NCI-H748 (cell line): ENCODE results near the gene GHRHR.

Experiments
- DNase-seq: peaks from one replicate; lab custom pipeline; 2025; ENCODE audit not compliant: unreplicated experiment; lab: John Stamatoyannopoulos, UW

Gene GHRHR

DNA sequence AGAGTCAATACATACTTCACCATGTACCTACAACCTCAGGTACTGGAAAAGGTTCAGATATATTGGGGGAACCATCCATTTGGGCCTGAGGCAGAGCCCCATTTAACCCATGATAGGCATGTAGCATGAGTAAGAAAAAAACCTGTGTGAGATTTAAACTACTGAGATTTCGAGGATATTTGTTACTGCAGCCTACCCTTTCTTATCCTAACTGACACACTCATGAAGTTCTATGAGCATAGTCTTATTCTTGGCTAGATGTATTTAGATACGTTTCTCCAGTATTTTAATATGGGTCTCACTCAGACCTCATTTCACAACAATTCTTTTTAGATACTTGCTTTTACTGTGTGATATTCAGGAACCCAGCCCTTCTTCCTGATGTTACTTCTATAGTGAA is 39.3 kb downstream of the GHRHR start:
- no peak for DNase-seq

DNA sequence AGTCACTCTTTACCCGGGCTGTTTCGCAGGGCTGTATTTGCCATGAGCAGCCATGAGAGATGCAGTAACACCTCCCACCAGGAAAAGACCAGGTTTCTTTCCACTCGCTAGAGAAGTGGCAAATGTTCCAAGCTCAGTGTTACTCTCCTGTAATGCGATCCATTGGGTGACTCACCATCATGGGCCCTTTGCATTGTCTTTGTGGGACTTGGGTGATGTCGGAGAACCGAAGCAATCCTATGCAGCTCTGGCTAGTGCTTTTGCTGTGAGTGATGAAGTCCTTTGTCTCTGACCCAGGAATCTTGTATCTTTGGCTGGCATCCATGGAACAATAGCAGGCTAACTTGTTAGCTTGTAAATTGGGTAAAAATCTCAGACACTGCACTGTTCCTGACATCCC is 40.0 kb downstream of the GHRHR start:
- no peak for DNase-seq

DNA sequence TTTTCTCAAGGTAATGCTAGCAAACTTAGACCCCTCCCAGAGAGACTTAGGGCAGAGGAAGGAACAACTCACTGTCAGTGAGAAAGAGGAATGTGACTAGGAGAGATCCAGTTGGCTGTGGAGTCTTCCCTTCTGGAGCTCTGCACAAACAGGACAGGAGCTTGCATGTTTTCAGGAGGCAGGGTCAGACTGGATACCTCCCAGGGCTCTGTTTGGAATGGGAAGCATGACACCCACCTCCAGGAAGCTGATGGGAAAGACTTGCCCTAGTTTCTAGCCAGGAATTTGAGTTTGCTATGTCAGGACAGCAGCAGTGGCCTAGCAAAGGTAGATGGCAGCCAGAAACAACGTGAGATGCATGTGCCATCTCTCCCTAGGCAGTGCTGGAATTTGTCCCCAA is 40.6 kb downstream of the GHRHR start:
- no peak for DNase-seq

DNA sequence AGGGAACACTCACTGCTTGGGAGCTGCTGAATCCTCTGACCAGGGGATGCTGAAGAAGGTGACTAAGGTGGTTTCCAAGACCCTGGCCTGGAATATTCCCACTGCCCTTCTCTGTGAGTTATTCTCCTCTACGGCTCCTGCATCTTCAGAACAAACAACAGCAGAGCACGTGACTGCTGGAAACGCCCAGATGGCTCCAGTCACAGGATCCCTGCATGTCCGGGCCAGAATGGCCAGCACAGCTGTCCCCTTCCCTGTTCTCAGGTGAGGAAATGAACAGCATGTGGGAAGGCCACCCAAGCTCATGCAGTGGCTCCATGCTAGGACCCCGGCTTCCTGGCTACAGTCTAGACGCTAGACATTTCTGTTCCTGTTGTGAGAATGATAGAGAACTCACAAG is 43.1 kb downstream of the GHRHR start:
- peak; percentile 26 for DNase-seq

DNA sequence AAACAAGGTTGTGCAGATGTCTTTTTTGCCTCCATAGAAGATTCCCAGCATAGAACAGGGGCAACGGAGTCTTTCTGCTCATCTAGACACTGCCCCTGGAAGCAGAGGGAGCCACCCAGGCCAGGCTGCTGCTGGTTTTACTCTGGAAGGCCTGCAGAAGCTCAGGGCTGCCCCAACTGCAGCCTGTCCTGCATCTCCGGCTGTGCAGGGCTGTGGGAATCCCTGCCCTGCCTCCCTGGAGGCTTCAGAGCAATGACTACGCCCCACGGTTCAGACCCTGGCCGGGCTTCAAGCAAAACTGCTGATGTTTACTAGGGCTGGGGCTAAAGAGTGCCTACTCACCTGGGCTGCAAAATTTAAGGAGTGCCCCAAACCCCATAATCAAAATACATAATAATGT is 43.9 kb downstream of the GHRHR start:
- no peak for DNase-seq

DNA sequence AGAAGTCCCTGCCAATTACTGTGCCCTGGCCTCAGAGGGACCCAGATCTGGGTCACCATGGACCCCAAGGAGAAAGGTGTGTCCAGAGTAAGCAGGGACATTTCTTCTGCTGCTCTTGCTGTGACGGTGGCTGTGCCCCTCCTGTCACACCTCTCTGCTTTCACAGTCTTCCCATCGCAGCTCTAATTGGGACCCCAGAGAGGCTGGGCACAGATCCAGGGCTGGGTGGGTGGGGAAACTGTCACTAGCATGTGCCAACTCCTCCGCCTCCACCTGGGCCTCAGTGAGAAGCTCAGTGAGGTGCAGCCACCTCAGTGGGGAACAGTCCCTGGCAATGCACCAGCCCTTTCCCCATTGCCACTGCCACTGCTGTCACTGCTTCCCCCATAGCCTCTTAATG is 51.1 kb downstream of the GHRHR start:
- no peak for DNase-seq

DNA sequence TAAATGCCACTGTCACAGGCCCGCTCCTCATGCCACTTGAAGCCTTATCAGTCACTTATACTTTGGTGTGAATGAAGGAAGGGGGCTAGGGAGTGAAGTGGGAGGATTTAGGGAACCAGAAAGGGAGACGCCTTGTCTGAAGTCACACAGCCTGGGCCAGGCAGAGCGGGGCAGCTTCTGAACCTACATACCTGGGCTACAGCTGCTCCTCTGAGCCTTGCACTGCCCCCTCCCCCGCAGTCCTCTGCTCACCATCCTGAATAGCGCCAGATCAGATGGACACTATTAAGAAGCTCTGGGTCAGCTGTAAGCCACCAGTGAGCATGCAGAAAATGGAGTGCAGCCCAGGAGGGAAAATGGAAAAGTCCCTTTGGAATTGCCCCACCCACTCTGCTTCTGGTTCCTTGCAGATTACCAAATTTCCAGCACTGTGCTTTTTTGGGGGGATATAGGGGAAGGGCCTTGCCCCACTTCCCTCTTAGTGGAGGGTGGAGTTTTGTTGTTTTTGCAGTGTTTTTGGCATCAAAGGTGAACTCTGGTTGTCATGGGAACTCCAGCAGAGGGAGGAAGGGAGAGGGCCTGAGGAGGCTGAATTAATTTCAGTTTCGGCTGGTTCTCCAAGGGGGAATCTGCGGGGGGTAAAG is 53.4 kb downstream of the GHRHR start:
- DNase-seq = no peak

DNA sequence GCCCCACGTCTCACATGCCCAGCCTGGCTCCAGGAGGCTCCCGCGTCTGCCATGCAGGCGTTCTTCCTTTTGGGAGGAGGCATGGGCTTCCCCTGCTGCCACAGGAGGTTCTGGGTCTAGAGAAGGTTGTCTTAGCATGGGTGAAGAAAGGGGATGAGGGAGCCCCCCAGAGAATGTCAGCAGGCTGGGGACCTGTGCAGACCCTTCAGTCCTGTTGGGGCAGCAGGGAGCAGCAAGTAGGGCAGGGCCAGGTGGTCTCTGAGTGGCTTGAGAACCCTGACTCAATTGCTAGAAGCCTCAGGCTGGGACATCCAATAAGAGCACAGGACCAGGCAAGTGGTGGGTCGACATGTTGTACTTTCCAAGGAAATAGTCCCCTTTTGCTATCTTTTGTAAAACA is 54.0 kb downstream of the GHRHR start:
- no peak for DNase-seq

DNA sequence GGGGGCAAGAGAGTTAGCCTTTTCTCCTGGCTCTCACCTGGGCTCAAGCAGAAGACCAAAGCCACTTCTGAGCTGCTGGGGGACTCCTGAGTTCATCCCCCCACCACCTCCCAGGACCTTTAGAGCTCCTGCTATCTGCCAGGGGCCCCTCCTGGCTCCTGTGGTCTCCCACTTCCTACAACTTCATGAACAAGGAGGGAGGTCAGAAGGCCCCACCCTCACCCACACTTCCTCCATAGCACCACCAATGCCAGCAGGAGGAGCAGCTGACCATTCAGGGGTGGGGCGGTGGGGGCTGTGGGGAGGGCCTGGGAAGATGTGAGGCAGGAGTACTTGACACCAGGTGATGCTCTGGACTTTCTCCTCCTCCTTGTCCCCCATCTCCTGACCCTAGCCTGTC is 55.8 kb downstream of the GHRHR start:
- DNase-seq = no peak

DNA sequence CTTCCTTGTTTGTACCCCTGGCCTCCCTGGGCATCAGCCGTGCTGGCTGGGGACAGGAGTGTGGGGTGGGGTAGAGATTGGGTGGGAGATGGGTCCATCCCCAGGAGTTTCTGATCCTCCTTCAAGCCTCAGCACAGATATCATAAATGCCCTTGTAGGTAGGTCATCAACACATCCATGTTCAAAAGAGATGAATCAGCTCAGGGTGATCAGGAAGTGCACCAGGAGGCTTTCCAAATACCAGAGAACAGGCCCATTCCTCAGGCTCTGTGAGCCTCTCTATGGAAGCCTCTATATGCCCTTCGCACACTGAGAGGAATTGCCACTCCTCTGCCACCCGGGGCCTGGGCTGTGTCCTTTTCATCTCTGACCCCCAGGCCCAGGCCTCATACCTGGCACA is 56.4 kb downstream of the GHRHR start:
- DNase-seq = no peak

DNA sequence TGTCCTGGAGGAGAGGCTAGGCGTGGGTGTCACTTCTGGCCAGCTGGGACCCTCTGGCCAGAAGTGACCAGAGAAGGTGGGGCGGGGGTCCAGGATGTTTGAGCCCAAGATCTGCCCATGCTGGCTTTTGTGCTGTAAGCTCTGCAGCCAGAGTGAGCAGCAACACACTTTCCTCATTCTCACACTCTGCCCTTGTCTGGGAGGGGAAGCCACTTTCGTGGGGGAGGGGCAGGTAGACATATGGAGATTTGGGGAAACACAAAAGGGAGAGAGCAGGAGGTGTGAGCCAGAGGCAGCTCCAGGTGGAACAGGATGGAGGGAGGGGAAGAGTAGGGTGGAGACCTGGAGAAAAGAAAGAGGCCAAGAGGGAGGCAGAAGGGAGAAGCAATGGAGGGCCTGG is 56.9 kb downstream of the GHRHR start:
- DNase-seq = no peak

DNA sequence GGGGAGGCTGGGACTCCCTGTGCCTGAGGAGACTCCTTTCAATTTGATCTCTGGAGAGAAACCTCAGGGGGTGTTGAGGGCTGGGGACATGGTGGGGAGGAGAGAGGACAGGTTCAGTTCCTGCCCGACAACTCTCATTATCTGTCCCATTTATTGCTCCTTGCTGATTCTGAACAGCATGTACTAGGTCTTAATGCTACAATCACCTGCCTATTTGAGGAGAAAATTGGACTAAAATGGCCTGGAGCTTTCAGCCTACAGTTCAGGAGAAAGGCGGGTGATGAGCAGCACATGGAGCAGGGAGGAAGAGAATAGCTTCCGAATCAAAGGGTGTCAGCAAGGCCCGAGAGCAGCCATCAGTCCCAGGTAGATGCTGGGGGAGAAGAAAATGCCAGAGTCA is 58.4 kb downstream of the GHRHR start:
- no peak for DNase-seq

DNA sequence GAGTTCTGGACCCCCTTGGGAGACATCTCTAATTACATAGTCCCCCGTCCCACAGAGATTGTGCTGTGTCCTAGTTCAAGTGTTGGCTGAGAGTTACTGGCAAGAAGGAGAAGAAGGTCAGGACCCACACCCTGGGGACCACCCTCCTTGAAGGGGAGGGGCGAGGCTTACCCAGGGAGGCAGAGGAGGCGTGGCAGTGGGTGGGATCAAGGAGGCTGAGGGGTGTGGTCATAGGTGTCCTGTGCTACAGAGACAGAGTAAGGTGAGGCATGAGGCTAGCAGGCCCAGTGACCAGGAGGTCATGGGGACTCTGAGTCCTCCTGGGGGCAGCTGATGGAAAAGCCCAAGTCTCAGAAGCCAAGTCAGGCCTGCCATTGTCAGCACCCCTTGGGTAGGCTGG is 59.0 kb downstream of the GHRHR start:
- no peak for DNase-seq

DNA sequence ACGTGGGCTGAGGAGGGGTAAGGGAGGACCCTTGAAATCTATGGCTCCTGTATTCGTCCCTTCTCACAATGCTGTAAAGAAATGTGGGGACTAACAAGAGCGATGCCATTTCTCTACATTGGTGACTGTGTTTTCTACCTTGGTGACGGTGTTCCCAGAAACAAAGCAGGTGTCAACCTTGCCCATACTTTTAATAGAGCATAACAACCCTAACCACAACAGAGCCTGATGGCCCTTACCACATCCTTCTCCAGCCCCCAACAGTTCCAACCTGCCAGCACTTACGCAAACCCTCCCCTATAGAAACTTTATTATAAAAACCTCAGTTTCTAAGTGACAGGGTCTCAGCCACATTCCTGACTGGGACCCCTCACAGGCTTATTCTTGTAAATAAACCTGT is 60.1 kb downstream of the GHRHR start:
- no peak for DNase-seq

DNA sequence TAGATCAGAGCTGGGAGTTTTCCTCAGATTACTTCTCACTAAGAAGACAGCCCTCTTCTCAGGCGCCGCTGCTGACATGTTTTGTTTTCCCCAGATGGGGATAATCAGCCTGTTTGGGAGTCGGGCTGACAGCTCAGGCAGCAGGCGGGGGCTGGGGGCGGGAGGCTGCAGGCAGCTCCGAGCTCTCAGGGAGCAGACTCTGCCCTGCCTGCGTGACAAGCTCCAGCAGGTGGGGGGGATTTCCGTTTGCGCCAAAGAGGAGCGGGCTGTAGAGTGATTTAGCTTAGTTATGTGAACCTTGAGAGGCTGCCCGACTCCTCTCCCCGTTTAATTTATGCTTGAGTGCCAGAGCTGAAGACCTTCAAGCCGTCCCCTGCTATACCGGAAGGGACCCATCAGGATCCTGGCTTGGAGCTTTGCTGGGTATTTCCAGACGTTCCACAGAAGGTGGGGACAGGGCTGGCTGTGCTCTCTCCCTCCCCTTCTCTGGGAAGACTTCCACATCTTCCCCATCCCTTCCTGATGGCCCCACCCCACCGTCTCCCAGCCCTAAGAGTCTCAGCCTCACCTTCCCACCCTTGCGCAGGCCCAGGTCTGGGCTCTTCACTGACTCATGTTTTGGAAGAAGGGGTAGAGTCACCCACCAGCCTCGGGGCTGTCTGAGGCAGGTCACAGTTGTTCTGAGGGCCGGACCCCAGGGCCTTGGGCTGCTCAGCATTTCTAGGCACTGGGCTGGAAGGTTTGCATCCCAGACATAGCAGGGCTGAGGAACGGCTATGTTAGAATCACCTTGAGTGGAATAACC is 63.6 kb downstream of the GHRHR start:
- no peak for DNase-seq

DNA sequence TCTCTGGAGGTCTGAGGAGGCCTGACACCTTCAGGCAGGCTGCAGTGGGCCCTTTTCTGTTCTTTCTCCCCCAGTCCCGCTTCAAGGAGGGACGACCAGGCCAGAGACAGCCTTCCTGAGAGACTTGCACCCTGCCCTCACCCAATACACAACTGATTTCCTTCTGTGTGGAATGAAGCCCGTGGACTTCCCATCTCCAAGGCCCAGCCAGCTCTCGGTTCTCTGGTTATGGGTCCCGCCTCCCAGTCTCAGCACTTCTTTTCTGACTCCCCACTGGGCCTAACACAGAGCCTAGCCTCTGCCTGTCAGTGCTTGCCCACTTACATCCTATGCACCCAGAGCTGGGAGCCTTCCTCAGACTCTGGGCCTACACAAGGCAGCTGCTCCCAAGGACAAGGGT is 64.3 kb downstream of the GHRHR start:
- DNase-seq = no peak

DNA sequence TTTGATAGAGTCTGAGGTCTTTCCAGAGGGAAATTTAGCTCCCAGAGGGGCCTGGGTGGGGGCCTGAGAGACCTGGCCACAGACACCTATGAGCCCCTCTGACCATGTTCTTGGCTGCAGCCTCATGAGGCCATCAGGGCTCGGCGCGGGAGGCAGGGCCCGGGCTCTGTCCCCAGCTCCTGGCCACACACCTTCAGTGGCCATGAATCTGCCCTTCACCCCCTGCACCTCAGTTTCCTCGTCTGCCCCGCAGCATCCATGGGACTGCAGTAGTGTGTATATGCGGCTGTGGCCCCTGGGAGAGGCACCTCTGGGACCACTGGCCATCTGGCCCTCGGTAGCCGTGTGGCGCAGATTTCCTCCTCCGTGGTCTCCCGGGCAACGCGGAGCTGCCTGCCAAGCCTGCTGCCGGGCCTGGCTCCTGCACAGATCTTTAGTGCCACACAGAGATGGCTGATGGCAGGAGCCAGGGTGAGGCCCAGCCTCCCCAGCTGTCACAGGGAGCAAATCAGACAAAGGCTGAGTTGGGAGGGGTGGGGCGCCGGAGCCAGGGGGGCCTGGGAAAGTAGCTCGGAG is 64.8 kb downstream of the GHRHR start:
- no peak for DNase-seq
